HL-60/S4 treated with phorbol 12-myristate 13-acetate at 8.2 ng/mL for 4 days and 3 days (cell line): Measurements from ENCODE around the gene SLC6A18.
"Not testable (repeated sequence)": the region's sequence is repeated elsewhere in the genome, so short reads cannot be mapped to it uniquely, and the experiment has no call there.

ENCODE experiments used
- in situ Hi-C: fragments of 300-500 bp; cut with MboI; formaldehyde crosslinking; loops from 2 replicates; pipeline ENCODE4 v1.15.0; 2022; ENCODE audit warnings: low sequenced_read_pairs

Gene SLC6A18

GRCh38 chr5:1270933-1271914 is 46.0 kb downstream of the SLC6A18 start:
- in situ Hi-C loops = no loop called here

- in situ Hi-C loops = no loop called here
Measured at GRCh38 chr5:1272201-1272600, 47.0 kb downstream of the SLC6A18 start.

- in situ Hi-C loops = no loop called here
Measured at GRCh38 chr5:1273745-1274144, 48.6 kb downstream of the SLC6A18 start.

GRCh38 chr5:1274471-1274870 is 49.3 kb downstream of the SLC6A18 start:
- in situ Hi-C loops = no loop called here

GRCh38 chr5:1275397-1276391 is 50.5 kb downstream of the SLC6A18 start:
- in situ Hi-C loops = not testable (repeated sequence)

- in situ Hi-C loops = no loop called here
Measured at GRCh38 chr5:1276930-1277329, 51.7 kb downstream of the SLC6A18 start.

- in situ Hi-C loops = no loop called here
Measured at GRCh38 chr5:1277331-1277730, 52.1 kb downstream of the SLC6A18 start.

GRCh38 chr5:1277781-1278180 is 52.6 kb downstream of the SLC6A18 start:
- in situ Hi-C loops = no loop called here

- in situ Hi-C loops = no loop called here
Measured at GRCh38 chr5:1278216-1278615, 53.0 kb downstream of the SLC6A18 start.

- in situ Hi-C loops = no loop called here
Measured at GRCh38 chr5:1278656-1279442, 53.7 kb downstream of the SLC6A18 start.

GRCh38 chr5:1279443-1280151 is 54.4 kb downstream of the SLC6A18 start:
- in situ Hi-C loops = no loop called here

GRCh38 chr5:1280177-1281037 is 55.2 kb downstream of the SLC6A18 start:
- in situ Hi-C loops = no loop called here

- in situ Hi-C loops = no loop called here
Measured at GRCh38 chr5:1281038-1281882, 56.1 kb downstream of the SLC6A18 start.

- in situ Hi-C loops = no loop called here
Measured at GRCh38 chr5:1282131-1282992, 57.2 kb downstream of the SLC6A18 start.

GRCh38 chr5:1282993-1283728 is 58.0 kb downstream of the SLC6A18 start:
- in situ Hi-C loops = not testable (repeated sequence)

- in situ Hi-C loops = not testable (repeated sequence)
Measured at GRCh38 chr5:1283729-1284041, 58.5 kb downstream of the SLC6A18 start.
